ENCODE results near the gene DRC3. TPM values are rescaled to one million over a fixed set of nuclear protein-coding genes. Genes with fewer than 3 reads are reported as not detected.

The DRC3 gene
- total RNA-seq, 1 experiment from 2014 or later = 2.4 TPM

DNA sequence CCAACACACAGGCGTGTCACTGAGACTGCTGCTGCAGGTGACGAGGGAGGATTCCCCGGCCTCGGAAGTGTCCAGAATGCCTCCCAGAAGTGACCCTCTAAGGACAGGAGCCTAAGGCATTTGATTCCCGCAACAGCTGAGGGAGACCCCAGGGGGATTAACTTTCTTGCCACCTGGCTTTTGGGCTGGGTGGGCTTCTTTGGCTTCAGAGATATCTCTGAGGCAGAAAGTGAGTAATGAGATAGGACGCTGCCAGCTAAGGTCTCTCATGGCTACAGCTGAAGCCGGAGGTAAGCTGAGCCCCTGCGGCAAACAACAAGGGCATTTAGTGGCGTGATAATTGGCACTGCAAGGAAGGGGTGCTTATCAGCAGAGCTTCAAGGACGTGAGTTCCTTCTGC, 17.0 kb downstream of the DRC3 start:
- Histone ChIP-seq H3K4me1 (ENCODE audit: control insufficient read depth in 1 of 2, insufficient read depth in 2 of 2, low read length in 2 of 2) (peaks cover 18 to 32% of the 10 kb centered on the region in 2 experiments), H3K4me3 (replicated peaks in 1 of 2; ENCODE audit: low read depth in 1 of 2, low read length in 2 of 2) (no peak overlapping the region), H3K9me2 (ENCODE audit: insufficient read depth) (no peaks in the 10 kb centered on the region), H2AFZ (ENCODE audit: low read depth, low read length, poor library complexity, severe bottlenecking) (no peak overlapping the region), H3K4me2 (ENCODE audit: low read length) (no peak overlapping the region), H3K79me2 (ENCODE audit: insufficient read depth, low read length) (no peaks in the 10 kb centered on the region), H3K27ac (ENCODE audit: low read depth, low read length) (no peak overlapping the region), H3K36me3 (ENCODE audit: control insufficient read depth in 1 of 2, insufficient read depth in 2 of 2, low read length in 2 of 2) (no peaks in the 10 kb centered on the region), H3K9me3 (ENCODE audit: control insufficient read depth in 1 of 2, insufficient read depth in 1 of 2, low read depth in 1 of 2, low read length in 2 of 2) (no peaks in the 10 kb centered on the region), H4K20me1 (ENCODE audit: insufficient read depth) (no peaks in the 10 kb centered on the region), H3K27me3 (ENCODE audit: insufficient read depth, low read length) (no peaks in the 10 kb centered on the region), H3K9ac (ENCODE audit: low read length) (no peak overlapping the region)
- ATAC-seq (no peak), DNase-seq (ENCODE audit: low read depth, low spot score) (no peak)
- ChIA-PET POLR2A (no interaction called here), CTCF (interaction anchor here (1.4 kb wide), 1 partner anchor 15 kb away, joined by 4 read pairs; no protein-coding TSS in a partner anchor), RAD21 (ENCODE audit: low non-redundant PET in 1 of 2, low total read pairs in 2 of 2, uncharacterized antibody in 2 of 2, unreplicated experiment in 2 of 2) (no interaction called here)
- no peak for TF ChIP-seq EZH2phosphoT487 (IDR thresholded peaks at IDR 0.05; ENCODE audit: borderline replicate concordance)
- no peak for TF ChIP-seq FOSL1 (IDR thresholded peaks at IDR 0.05; ENCODE audit: low read depth)
- TF ChIP-seq, protein P1, sequence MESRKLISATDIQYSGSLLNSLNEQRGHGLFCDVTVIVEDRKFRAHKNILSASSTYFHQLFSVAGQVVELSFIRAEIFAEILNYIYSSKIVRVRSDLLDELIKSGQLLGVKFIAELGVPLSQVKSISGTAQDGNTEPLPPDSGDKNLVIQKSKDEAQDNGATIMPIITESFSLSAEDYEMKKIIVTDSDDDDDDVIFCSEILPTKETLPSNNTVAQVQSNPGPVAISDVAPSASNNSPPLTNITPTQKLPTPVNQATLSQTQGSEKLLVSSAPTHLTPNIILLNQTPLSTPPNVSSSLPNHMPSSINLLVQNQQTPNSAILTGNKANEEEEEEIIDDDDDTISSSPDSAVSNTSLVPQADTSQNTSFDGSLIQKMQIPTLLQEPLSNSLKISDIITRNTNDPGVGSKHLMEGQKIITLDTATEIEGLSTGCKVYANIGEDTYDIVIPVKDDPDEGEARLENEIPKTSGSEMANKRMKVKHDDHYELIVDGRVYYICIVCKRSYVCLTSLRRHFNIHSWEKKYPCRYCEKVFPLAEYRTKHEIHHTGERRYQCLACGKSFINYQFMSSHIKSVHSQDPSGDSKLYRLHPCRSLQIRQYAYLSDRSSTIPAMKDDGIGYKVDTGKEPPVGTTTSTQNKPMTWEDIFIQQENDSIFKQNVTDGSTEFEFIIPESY (IDR thresholded peaks at IDR 0.05; ENCODE audit: extremely low read depth, insufficient replicate concordance, low read length) = no peak
- TF ChIP-seq SIN3A (IDR thresholded peaks at IDR 0.05; ENCODE audit: low read depth) = no peak
- no peak for TF ChIP-seq ELF1 (IDR thresholded peaks at IDR 0.05; ENCODE audit: borderline replicate concordance, low read depth)
- TF ChIP-seq, protein P2, sequence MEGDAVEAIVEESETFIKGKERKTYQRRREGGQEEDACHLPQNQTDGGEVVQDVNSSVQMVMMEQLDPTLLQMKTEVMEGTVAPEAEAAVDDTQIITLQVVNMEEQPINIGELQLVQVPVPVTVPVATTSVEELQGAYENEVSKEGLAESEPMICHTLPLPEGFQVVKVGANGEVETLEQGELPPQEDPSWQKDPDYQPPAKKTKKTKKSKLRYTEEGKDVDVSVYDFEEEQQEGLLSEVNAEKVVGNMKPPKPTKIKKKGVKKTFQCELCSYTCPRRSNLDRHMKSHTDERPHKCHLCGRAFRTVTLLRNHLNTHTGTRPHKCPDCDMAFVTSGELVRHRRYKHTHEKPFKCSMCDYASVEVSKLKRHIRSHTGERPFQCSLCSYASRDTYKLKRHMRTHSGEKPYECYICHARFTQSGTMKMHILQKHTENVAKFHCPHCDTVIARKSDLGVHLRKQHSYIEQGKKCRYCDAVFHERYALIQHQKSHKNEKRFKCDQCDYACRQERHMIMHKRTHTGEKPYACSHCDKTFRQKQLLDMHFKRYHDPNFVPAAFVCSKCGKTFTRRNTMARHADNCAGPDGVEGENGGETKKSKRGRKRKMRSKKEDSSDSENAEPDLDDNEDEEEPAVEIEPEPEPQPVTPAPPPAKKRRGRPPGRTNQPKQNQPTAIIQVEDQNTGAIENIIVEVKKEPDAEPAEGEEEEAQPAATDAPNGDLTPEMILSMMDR (IDR thresholded peaks at IDR 0.05 in 2 of 3, conservative IDR thresholded peaks at IDR 0.05 in 1 of 3; ENCODE audit: borderline replicate concordance in 1 of 3, insufficient read depth in 1 of 3, low read depth in 2 of 3, low read length in 2 of 3) = no peak
- BruUV-seq (replicated peaks) = no TSS peak
- intact Hi-C loops (cut with micrococcal nuclease) = loop anchor here (2.0 to 5.0 kb wide), 2 partner anchors 48 to 67 kb away; partner anchors contain the start of genes ATPAF2 and GID4

Data from HCT116 (cell line).